COLO668 (cell line): ENCODE results near the gene TMEM266.
"Not testable (repeated sequence)": the region's sequence is repeated elsewhere in the genome, so short reads cannot be mapped to it uniquely, and the experiment has no call there.

Source experiments
- DNase-seq: peaks from one replicate; lab custom pipeline; 2025; ENCODE audit not compliant: unreplicated experiment; lab: John Stamatoyannopoulos, UW

The TMEM266 gene, protein sequence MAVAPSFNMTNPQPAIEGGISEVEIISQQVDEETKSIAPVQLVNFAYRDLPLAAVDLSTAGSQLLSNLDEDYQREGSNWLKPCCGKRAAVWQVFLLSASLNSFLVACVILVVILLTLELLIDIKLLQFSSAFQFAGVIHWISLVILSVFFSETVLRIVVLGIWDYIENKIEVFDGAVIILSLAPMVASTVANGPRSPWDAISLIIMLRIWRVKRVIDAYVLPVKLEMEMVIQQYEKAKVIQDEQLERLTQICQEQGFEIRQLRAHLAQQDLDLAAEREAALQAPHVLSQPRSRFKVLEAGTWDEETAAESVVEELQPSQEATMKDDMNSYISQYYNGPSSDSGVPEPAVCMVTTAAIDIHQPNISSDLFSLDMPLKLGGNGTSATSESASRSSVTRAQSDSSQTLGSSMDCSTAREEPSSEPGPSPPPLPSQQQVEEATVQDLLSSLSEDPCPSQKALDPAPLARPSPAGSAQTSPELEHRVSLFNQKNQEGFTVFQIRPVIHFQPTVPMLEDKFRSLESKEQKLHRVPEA

DNA sequence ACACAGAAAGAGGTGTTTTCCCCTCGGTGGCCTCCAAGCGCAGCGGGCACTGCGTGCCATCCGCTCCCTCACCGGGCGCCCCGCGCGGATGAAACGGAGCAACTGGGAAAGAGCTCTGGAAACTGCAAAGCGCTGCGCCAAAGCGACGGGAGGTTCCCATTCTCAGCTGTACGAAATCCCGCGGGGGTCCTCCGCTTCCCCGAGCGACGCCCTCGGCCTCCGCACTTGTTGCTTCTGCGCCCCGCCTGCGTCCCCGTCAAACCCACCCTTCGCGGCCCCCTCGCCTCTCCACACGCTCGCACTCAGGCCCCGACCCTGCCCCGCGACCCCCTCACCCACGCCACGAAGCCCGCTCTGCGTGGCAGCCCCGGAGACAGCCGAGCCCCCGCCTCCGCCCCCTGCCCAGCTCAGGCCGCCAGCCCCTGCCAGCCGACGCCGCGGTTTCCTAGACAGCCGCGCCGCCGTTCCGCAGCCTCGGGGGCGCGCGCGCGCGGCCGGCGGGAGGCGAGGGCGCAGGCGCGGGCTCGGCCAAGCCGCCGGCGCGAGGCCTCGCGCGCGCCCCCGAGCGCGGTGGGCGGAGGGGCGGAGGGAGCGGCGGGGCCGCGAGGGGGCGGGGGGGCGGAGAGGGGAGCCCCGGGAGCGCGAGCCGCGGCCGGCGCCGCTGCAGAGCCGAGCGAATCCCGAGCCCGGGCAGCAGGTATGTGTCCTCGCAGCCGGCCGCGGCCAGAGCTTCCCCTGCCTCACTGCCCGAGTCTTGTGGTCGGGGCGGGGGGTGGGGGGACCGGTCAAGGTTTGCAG is at the start of gene TMEM266:
Gene TMEM266 (plus strand): TSS at position 666 of the 798 bp plus-strand sequence. CDS start 74,279 bp downstream, outside the sequence.
- DNase-seq = peak; percentile 74

DNA sequence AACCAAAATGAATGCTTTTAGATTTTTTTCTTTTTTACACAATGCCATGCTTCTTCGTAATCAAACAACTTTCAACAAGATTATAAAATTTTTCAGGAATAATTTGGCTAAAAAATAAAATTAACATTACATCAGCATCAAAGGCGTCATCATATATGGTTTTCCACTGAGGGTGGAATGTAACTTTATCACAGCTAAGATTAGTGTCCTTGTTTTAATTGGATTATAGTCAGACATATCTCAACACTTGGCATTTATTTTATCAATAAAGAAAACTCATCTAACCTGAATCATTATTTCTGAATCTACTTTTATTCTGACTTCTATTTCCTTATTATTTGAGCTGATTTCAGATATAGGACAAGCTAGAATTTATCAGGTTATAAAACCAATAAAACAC is 49.2 kb upstream of the TMEM266 start:
- no peak for DNase-seq

DNA sequence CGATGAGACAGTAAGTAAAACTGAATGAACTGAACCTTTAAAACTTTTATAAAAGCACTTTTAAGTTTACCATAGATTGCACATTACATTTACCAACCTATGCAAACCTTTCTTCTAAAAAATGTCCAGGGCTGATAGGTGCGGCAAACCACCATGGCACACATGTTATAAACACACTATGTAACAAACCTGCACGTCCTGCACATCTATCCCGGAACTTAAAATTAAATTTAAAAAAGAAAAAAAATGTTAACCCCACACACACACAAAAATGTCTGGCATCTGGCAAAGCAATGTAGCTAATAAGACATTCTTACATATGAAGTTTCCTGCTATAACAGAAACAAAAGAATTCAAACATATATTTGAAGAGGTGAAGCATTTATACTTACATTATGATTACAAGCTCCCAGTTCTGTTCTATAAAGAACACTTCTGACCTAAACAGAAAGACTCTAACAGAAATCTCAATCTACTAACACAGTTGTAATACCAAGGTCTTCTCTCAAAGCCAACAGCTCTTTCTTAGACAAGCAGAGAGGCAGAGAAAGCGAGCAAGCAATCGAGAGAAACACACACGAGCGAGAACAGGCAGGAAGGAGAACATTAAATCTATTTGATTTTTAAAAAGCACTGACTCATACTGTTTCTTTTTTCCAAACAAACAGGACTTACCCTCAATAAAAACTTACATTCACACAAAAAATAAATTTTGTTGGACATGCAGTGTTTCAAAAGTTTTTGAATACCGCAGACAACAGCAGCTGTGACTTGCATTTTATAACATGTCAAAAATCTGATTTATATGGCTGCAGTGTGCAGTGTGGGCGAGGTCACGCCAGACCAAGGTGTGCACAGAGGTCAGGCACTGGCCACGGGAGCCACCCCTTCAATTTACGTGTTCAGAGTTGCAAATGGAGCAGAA is 47.9 kb upstream of the TMEM266 start, which contains the start of gene NRG4:
Gene NRG4 (minus strand): TSS at position 798 of the 925 bp plus-strand sequence. CDS start 1,194 bp downstream, outside the sequence.
- DNase-seq = no peak

DNA sequence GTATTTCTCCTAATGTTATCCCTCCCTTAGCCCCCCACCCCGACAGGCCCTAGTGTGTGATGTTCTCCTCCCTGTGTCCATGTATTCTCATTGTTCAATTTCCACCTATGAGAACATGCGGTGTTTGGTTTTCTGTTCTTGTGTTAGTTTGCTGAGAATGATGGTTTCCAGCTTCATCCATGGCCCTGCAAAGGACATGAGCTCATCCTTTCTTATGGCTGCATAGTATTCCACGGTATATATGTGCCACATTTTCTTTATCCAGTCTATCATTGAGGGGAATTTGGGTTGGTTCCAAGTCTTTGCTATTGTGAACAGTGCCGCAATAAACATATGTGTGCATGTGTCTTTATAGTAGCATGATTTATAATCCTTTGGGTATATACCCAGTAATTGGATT is 46.3 kb upstream of the TMEM266 start:
- DNase-seq = not testable (repeated sequence)

DNA sequence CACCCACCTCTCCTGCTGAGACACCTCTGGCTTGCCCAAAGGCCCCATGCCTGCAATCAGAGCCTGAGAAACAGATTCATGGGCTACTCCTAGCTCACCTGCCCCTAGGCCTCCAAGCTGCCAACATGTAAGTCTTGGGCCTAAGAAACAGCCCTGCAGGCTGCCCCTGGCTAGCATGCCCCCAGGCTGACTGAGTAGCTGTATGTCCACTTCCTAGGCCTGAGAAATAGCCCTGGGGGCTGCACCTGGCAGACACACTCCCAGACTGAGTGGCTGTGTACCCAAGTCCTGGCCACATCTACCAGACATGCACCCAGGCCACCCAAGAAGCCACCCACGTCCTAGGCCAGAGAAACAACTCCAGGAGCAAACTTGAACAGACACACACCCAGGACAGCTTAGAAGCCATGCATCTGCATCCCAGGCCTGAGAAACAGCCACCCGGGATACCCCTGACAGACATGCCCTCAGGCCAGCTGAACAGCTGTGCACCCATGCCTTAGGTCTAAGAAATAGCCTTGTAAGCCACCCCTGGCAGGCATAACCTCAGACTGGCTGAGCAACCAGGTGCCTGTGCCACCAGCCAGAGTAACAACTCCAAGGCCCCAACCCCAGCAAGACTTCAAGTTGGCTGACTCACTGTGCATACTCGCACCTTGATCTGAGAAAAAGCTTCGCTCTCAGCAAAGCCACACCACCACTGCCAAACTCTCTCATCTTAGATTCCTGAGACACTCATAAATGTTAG is 35.6 kb upstream of the TMEM266 start:
- DNase-seq = no peak

DNA sequence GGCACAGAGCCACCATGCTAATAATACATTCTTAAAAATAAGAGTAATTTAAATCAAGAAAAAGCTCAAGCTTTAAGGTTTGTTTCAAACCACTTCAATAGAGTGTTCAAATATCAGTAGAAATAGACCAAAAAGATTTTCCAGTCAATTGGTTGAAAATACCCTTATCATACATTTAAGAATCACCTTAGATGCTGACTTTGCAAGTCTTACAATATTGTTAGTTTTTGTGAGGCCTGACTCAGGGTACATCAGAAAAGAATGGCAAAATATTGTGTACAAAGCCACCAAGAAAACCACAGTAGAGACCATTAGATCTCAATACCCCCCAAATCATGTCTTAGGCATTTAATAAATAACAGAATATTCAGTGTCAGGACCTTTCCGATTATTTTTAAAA is 27.7 kb upstream of the TMEM266 start:
- DNase-seq = no peak

DNA sequence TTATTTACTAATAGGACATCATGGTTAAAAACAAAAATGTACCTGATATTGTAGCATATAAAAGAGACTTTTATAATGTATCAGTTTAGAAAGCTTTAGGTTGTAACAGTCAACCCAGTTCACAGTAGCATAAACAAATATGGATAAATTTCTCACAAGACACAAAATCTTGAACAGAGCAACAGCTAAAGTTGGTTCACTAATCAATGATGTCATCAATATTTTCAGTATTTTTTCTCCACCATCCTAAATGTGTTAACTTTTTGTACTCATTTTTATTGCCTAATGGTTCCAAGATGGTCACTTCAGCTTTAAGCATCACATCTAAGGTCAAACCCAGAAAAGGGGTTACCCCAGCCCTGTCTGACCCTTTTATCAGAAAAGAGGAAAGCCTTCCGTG is 26.3 kb upstream of the TMEM266 start:
- no peak for DNase-seq

DNA sequence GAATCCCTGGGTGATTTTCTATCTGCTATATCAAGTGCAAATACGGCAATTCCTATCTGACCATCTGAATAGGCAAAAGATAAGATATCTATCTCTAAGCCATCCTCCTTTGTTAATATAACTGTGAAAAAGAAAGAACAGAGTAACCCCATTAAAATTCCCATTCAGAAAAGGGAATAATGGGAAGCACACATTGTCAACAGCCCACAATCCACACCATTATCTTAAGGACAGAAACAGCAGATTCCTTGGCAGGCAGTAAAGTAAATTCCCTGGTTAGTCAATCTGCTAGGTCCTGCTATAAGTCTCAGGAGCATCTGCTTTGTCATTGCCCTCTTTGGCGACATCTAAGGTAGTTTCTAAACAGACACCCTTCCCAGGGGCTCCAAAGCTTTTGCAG is 25.7 kb upstream of the TMEM266 start:
- DNase-seq = no peak

DNA sequence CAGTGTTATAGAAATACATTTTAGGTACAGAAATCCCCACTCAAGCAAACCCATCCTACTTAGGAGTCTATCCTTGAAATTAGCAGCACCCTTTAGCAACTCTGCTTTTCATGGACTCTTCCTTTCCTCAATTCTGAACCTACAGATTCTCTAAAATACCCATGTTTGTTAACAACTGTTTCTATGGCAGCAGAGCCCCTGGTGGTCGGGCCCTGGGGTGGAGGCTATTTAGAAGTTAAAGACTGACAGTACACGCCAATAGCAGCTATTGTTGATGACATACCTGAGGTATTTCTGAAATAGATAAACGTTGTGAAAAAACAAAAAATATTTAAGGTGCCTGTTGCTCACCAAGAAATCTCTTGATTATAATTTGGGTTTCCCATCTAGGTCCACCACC is 24.2 kb upstream of the TMEM266 start:
- no peak for DNase-seq

DNA sequence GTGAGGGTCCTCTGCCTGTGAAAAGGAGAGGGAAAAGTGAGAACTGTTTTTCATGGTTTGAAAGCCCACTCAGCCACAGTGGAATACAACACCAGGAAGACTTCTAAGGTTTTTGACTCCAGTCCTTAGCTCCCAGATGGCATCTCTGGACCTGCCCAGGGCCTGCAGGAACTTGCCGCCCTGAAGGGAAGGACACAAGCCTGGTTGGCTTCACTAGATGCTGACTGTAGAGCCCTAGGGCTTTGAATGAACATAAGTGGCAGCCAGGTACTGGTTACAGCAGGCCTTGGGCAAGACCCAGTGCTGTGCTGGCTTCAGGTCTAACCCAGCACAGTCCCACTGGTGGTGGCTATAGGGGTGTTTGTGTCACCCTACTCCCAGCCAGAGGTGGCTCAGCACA is 21.3 kb upstream of the TMEM266 start:
- no peak for DNase-seq

DNA sequence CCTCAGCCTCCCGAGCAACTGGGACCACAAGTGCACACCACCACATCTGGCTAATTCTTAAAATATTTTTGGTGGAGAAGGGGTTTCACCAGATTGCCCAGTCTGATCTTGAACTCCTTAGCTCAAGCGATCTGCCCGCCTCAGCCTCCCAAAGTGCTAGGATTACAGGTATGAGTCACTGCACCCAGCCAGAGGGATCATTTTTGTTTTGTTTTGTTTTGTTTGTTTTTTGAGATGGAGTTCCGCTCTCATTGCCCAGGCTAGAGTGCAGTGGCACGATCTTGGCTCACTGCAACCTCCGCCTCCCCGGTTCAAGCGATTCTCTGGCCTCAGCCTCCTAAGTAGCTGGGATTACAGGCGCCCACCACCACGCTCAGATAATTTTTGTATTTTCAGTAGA is 5.6 kb upstream of the TMEM266 start:
- DNase-seq = not testable (repeated sequence)

DNA sequence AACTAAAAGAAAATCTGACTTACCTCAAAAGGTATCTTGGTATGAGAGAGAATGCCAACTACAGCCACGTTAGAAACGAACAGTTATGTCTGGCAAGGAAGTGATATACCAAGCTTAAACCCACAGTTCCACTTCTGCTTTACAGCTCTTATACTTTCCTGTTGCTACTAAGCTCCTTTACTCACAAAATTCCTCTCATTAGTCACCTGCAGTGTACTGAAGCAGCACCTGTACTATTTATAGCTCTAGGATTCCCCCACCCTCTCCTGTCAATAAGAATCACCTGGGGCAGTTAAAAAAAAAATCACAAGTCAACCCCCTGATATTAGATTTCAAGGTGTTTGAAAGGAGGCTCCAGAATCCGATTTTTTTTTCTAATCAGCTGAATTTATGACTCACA is 2.9 kb upstream of the TMEM266 start:
- DNase-seq = no peak

DNA sequence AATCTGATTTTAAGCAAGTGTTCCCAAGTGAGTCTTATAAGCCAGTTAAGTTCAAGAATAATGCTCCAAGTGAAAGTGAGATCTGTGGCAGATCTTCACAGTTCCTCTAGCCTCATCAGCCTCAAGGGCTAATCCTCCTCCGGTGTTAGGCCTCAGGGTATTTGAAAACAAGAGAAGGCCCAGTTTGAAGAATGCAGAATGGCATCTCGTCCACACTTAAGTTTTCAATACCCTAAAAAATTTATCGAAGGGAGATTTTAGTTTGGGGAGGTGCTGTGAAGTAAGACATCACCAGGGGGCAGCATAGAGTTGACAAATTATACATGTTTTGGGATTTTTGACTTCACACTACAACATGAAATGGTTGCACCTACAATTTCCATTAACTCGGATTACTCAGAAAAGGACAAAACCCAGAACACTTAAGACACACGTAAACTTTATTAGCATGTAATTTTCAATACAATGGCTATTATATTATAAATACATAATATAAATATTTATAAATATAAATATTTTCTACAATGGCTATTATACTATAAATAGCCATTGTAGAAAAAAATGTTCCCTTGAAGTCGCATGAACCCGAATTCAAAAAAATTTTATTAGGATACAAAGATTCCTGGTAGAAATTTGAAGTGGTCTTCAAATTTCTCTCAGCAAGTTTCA is 2.3 kb upstream of the TMEM266 start:
- DNase-seq = no peak

DNA sequence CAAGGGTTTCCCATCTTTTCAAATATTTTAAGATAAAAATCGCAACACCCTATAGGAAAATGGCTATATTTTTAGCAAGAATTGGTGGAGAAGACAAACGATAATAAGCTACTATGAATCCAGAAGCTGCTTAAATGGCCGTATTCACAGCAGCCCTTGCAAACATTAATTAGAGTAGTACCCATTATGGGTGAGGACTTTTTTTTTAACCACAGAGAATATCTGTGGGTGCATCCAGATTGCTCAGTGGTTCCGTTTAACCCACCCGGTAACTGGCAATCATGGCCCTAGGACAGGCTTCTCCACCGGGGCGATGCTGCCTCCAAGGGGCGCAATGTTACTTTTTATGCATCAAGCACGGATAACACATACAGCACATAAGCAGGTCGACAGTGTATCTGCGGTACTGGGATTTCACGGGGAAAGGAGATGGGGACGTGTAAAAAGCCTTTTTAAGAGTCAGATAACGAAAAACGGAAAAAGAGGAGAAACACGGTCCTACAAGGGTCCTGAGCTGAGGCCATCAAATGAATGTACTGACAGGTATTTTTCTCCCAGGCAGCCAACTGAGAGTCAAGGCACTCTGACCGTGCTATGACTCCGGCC is 968 bp upstream of the TMEM266 start:
- DNase-seq = peak; percentile 21

DNA sequence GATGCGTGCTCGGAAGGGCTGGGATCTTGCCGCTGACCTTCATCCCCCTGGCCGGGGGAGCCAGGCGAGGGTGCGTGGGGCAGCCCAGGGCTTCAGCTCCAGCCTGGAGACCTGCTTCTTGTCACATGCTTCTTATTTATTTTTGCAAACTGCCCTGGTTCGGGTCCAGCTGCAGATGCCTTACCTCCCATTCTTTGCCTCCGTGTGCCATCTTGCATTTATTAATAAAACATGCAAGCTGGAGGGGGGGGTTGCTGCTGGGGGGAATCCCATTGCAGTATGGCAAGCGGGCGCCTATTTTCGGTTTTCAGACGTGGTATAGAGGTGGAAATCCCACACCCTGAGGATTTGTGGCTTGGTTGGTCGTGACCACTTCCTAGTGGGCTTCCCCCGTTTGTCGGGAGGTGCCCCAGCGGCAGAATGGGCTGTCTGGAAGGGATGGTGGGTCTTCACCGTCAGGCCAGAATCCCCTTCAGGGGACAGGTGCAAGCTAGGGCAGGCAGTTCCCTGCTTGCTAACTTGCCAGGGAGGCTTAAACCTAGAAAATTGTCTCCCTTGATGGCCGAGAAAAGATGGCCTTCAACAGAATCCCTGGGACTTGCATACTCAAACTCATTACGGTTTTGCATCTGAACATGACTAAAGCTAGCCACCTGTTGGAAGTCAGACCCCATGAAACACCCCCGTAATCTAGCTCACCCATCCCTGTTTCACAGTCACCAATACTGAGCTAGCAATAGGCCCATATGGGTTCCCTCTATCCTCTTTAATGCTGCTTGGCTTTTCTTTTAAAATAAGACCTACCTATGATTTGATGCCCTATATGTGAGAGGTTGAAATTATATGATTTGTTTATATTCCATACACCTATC is 569 bp downstream of the TMEM266 start:
- no peak for DNase-seq

DNA sequence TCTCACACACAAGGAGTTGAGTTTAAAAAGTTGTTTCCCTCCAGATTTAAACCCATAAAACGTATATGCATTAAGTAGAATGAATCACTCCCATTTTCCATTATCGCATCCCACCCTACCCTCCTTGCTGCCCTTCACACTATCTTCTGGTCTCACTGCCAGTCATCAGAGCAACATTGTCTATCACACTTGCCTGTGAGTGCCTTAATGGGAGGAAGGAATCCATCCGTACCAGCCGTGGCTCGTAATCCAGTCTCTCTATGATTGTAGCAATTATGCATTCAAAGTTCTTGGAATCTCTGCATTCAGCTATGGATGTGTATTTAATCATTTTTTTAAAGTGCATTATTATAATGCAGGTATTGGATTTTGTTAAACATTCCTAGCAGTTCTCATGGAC is 1.9 kb downstream of the TMEM266 start:
- DNase-seq = no peak

DNA sequence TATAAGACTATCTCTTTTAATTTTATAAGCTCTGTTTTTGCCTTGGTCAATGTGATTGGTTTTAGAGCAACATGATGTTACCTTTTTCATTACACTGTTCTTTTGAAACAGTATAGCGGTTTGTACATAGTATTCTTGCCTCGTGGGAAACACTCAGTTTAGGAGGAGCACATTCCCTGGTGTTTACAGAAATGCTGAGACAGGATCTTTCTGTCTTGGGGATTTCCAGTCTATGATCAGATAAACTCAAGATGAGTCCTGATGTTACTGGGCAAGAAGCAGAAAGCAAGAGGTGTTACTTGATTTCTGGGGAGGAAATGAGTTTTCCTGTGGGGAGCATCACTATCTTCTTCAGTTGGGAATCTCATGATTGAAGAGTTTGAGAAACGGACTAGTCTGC is 2.5 kb downstream of the TMEM266 start:
- no peak for DNase-seq

DNA sequence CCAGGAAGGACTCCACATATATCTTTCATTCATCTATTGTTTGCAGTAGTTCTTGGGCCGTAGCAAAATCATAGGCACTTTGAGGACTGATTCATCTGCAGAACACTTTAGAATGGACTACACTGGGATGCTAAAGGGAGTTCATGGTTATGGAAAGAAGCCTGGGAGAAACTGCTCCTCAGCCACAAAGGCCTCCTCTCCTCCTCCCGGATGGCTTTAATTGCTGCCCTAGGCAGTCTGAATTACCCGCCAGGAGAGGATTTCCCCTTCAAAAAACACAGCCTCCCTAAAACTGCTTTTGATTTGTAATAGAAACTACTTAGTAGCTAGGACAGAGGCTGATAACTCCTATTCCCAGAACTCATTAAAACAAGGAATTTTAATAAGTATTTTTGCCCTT is 4.6 kb downstream of the TMEM266 start:
- DNase-seq = no peak
